ENCODE results near the gene PIGB. TPM values are rescaled to one million over a fixed set of nuclear protein-coding genes. Genes with fewer than 3 reads are reported as not detected.
"Not testable (repeated sequence)": the region's sequence is repeated elsewhere in the genome, so short reads cannot be mapped to it uniquely, and the experiment has no call there.

The PIGB gene
- total RNA-seq: 4.2 TPM
- long read RNA-seq: 0 reads

- peak; percentile 87 for DNase-seq
Observed at GRCh38 chr15:55318588-55319494, at the start of gene PIGB, which contains the start of gene PIGBOS1. PIGB (plus strand) TSS chr15:55319222; CDS start chr15:55319251, 29 bp downstream. PIGBOS1 (minus strand) TSS chr15:55319123; CDS start chr15:55317792, 1,331 bp downstream.

GRCh38 chr15:55270291-55270690, 48.7 kb upstream of the PIGB start:
- intact Hi-C loops (cut with micrococcal nuclease): no loop called here
- DNase-seq (no peak), ATAC-seq (no peak)

More at GRCh38 chr15:55318588-55319494, at the start of gene PIGB, which contains the start of gene PIGBOS1:
- peak; percentile 99 for ATAC-seq
- intact Hi-C loops (cut with micrococcal nuclease): no loop called here

DNA sequence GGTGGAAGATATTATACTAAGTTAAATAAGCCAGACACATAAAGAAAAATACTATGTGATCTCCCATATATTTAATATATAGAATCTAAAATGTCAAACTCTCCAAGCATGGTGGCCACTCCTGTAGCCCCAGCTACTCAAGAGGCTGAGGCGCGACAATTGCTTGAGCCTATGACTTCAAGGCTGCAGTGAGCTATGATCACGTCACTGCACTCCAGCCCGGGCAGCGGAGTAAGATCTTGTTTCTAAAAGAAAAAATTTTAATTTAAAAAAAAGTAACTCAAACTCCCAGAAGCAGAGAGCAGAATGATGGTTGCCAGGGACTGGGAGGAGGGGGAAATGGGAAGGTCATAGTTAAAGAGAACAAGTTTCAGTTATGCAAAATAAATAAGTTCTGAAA, 42.7 kb upstream of the PIGB start:
- intact Hi-C loops (cut with micrococcal nuclease): no loop called here
- no peak for ATAC-seq
- DNase-seq: no peak

DNA sequence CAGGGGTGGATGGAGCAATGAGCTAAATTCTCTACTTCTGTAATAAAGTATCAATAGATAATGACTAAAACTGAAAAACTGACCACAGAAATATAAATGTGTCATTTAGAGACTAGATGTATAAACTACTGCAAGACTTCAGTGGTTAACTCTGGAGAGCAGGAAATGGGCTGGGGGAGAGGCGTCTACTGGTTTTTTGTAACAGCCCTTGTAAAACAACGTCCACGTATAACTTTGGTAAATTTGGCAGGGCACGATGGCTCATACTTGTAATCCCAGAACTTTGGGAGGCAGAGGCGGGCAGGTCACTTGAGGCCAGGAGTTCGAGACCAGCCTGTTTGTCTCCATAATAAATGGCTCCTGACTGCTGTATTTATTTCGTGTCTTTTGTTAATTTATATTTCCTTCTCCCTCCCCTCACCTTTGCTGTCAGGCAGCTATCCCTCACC, 41.9 kb upstream of the PIGB start:
- DNase-seq (no peak), ATAC-seq (no peak)
- intact Hi-C loops (cut with micrococcal nuclease): no loop called here

- no peak for ATAC-seq
Observed at GRCh38 chr15:55277715-55278114, 41.3 kb upstream of the PIGB start.

GRCh38 chr15:55279100-55279745, 39.8 kb upstream of the PIGB start:
- DNase-seq (no peak), ATAC-seq (no peak)
- intact Hi-C loops (cut with micrococcal nuclease): no loop called here

More at GRCh38 chr15:55277715-55278114, 41.3 kb upstream of the PIGB start:
- intact Hi-C loops (cut with micrococcal nuclease): no loop called here
- no peak for DNase-seq

GRCh38 chr15:55279746-55280351, 39.2 kb upstream of the PIGB start:
- DNase-seq (no peak), ATAC-seq (no peak)
- intact Hi-C loops (cut with micrococcal nuclease): no loop called here

DNA sequence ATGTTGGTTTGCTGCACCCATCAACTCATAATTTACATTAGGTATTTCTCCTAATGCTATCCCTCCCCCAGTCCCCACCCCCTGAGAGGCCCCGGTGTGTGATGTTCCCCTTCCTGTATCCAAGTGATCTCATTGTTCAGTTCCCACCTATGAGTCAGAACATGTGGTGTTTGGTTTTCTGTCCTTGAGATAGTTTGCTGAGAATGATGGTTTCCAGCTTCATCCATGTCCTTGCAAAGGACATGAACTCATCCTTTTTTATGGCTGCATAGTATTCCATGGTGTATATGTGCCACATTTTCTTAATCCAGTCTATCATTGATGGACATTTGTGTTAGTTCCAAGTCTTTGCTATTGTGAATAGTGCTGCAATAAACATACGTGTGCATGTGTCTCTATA, 38.4 kb upstream of the PIGB start:
- DNase-seq; intact Hi-C loops (cut with micrococcal nuclease); ATAC-seq: not testable (repeated sequence)

DNA sequence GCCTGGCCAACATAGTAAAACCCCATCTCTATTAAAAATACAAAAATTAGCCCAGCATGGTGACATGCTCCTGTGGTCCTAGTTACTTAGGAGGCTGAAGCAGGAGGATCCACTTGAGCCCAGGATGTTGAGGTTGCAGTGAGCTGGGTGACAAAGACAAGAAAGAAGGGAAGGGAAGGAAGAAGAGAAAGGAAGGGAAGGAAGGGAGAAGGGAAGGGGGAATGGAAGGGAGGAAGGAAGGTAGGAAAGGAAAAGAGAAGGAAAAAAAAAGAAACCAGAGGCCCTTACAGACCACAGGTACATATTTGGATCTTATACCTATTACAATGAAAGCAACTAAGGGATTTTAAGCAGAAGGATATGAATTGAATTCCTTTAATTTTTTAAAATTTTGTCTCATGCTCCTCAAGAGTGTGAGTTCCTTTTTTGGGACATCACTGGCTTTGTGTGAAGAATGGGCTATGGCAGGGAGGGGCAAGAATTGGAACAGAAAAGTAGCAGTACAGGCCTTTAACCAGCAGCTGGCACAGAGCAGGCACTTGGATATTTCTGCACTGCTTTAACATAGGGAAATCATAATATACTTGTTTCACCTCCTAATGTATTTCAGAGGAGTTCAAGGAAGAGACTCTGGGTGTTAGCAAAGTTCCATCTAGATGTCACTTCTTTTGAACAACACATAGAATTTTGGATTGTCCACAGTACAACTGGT, 37.3 kb upstream of the PIGB start:
- no peak for DNase-seq
- ATAC-seq: no peak
- intact Hi-C loops (cut with micrococcal nuclease): no loop called here

DNA sequence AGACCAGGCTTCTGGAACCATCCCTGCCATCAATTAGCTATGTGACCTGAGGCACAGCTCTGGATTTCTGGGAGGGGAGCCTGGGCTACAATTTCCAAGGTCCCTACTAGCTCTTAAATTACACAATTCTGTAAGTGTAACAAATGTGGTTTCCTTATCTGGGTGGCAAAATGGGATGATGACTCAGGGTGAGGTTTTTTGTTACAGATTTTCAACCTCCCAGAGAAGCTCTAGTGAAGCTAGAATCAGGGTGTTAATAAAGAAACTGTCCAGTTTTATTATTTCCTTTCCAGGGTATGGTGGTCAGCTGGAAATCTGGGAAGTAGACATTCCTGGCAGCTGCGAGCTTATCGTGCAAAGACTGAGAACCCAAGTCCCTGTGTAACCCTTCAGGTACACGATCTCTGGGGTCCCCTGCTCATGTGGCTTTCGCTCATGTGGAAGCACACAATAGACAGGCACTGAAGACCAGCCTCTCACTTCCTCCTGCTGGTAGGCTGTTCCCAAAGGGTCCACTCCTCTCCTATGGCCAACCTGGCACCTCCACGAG, 36.7 kb upstream of the PIGB start:
- intact Hi-C loops (cut with micrococcal nuclease): no loop called here
- no peak for DNase-seq
- peak; percentile 33 for ATAC-seq

GRCh38 chr15:55283379-55284147, 35.5 kb upstream of the PIGB start:
- intact Hi-C loops (cut with micrococcal nuclease): no loop called here
- ATAC-seq: no peak
- no peak for DNase-seq

DNA sequence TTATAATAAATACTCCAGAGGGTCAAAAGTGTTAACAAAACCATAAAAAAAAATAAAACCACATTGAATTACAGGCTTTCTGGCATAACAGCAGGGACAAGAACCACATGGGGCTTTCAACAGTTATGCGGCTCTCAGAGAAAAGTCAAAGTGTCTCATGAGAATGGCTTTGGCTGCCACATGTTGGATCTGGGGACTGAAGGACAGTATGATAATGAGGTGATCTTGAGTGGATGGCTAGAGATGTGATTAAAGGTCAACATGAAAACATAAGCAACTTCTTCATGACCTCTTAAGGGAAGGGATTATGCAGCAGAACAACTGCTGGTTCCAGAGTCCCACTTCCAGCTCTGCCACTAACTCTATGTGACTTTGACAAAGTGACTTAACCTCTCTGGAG, 34.6 kb upstream of the PIGB start:
- intact Hi-C loops (cut with micrococcal nuclease): no loop called here
- no peak for ATAC-seq
- no peak for DNase-seq

DNA sequence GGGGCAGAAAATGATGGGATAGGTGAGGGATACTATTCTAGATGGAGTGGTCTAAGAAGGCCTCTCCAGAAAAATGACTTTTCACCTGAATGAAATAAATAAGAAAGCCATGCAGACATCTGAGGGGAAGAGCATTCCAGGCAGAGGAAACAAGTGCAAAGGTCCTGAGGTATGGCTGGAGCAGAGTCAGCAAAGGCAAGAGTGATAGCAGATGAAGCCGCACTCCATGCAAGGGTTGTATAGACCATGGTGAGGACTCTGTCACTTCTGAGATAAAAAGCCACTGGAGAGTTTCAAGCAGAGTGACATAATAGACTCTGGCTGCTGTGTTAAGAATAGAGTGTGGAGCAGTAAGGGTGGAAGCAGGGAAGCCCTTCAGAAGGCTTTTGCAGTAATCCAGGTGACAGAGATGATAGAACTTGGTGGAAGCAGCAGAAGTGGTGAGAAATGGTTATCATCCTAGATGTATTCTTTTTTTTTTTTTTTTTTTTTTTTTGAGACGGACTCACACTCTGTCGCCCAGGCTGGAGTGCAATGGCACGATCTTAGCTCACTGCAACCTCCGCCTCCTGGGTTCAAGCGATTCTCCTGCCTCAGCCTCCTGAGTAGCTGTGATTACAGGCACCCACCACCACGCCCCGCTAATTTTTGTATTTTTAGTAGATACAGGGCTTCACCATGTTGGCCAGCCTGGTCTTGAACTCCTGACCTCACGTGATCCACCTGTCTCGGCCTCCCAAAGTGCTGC, 32.4 kb upstream of the PIGB start:
- intact Hi-C loops (cut with micrococcal nuclease); DNase-seq; ATAC-seq: not testable (repeated sequence)

GRCh38 chr15:55288006-55288717, 30.9 kb upstream of the PIGB start:
- intact Hi-C loops (cut with micrococcal nuclease): no loop called here
- no peak for ATAC-seq

DNA sequence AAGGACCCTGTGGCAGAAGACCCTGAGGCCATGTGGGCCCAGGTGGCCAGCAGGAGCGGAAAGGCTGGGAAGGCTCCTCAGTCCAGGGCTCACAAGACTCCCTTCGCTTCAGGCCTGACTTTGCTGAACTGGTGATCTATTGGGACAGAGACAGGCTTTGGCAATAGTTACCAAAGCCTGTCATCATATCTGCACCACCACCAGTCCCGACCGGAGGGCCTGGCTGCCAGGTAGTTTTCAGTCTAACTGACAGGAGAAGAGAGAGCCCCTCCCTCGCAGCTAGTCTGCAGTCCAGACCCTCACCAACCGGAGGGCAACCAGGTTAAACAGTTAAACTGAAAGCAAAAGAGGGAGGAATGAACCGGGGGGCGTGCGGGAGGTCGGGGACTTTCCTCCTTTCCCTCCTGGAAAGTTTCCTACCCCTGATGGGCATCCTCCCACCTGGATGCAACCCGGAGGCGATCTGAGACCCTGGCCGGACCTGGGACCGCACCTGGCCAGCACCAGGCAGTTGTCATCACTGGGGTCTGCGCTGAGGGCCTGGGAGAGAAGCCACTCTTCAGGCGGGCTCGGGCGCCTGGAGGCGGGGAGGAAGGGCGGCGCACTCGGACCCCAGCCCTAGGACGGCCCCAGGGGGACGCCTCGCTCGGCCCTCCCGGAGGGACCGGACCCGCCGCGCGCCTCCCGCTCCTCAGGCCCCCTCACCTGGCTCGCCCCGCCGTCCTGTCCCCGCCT, 29.8 kb upstream of the PIGB start:
- peak; percentile 43 for DNase-seq
- peak; percentile 40 for ATAC-seq
- intact Hi-C loops (cut with micrococcal nuclease): no loop called here

More at GRCh38 chr15:55288006-55288717, 30.9 kb upstream of the PIGB start:
- no peak for DNase-seq

Measured in left ventricle myocardium superior (tissue), 1 donor.